GM19328 (cell line): ENCODE results near the gene TRIM49D1.
"Not testable (repeated sequence)": the region's sequence is repeated elsewhere in the genome, so short reads cannot be mapped to it uniquely, and the experiment has no call there.

Source experiments
- ATAC-seq: cut with Tn5 transposase; IDR thresholded peaks from one replicate; pipeline ENCODE4 v1.9.1; 2021; ENCODE audit warnings: mild to moderate bottlenecking, moderate library complexity; ENCODE audit not compliant: unreplicated experiment

TRIM49D1 gene

GRCh38 chr11:89922195-89922660, at the start of gene TRIM49D1:
Gene TRIM49D1 (minus strand): TSS chr11:89922245. CDS start chr11:89917710, 4,535 bp downstream.
- ATAC-seq, result no peak

- not testable (repeated sequence) for ATAC-seq
Measured at GRCh38 chr11:89965737-89966136, 43.7 kb upstream of the TRIM49D1 start, which contains the start of gene TRIM64. Gene TRIM64 (plus strand): TSS chr11:89966037. CDS start chr11:89968504, 2,467 bp downstream.

- ATAC-seq, result not testable (repeated sequence)
Measured at GRCh38 chr11:89960833-89961232, 38.8 kb upstream of the TRIM49D1 start.

GRCh38 chr11:89923764-89924163, 1.7 kb upstream of the TRIM49D1 start, which contains the start of gene TRIM49D2:
Gene TRIM49D2 (plus strand): TSS chr11:89924064. CDS start chr11:89926762, 2,698 bp downstream.
- ATAC-seq, result not testable (repeated sequence)

GRCh38 chr11:89900809-89901208, 21.2 kb downstream of the TRIM49D1 start:
- ATAC-seq, result not testable (repeated sequence)

- ATAC-seq, result not testable (repeated sequence)
Measured at GRCh38 chr11:89893245-89893644, 28.8 kb downstream of the TRIM49D1 start.

GRCh38 chr11:89877511-89877910, 44.5 kb downstream of the TRIM49D1 start:
- ATAC-seq, result not testable (repeated sequence)

- not testable (repeated sequence) for ATAC-seq
Measured at GRCh38 chr11:89872588-89872987, 49.5 kb downstream of the TRIM49D1 start.

GRCh38 chr11:89865223-89865622, 56.8 kb downstream of the TRIM49D1 start:
- not testable (repeated sequence) for ATAC-seq

GRCh38 chr11:89863906-89864704, 57.9 kb downstream of the TRIM49D1 start:
- not testable (repeated sequence) for ATAC-seq
